ENCODE results near the gene ZSCAN16.
"Not testable (repeated sequence)": the region's sequence is repeated elsewhere in the genome, so short reads cannot be mapped to it uniquely, and the experiment has no call there.

The ZSCAN16 gene

DNA sequence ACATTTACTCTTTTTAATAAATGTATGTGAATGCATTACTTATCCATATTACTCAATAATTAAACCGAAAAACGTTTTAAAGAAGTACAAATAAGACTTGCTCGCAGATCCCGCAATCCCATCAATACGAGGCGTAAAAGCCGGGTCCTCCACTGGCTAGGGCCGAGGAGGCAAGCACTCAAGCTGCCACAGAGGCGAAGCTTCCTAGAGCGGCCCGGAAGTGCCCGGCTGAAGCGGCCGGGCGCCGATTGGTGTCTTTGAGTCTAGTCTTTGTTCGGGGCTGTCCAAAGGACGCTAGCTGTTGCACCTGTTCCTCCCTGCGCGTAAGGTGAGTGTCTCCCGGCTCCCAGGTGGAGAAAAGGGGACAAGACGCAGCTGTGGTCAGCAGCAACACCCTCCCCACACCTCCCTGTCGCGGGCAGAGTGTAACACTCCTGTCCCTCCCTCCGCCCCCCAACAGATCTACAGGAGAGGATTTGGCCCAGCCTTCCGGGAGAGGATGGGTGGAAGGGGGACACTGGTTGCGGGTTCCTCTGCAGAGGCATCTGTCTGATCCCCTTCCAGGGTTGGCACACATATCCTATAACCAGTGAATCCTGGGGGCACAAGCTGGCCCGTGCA lies at the start of gene ZSCAN16:
Gene ZSCAN16, plus strand, starts transcription at position 260 of the 621 bp plus-strand sequence. CDS start 835 bp downstream, outside the sequence.
- peak; percentile 89 for DNase-seq

DNA sequence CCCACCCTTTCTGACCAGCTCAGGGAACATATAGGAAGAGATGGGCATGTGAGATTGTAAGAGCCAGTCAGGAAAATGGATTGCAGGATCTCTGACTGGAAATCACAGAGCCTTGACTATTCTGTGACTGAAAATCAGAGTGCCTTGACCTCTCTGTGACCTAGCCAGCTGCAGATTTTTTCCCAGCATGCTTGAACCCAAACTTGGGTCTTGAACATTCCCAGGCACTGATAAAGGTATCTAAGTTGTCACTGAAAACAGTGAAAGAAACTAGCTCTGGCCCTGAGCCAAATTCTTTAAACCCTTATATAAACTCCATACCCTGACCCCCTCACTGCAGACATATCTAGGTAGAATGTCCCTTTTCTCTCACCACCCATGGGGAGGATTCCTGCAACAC lies 46.4 kb upstream of the ZSCAN16 start:
- no peak for DNase-seq

DNA sequence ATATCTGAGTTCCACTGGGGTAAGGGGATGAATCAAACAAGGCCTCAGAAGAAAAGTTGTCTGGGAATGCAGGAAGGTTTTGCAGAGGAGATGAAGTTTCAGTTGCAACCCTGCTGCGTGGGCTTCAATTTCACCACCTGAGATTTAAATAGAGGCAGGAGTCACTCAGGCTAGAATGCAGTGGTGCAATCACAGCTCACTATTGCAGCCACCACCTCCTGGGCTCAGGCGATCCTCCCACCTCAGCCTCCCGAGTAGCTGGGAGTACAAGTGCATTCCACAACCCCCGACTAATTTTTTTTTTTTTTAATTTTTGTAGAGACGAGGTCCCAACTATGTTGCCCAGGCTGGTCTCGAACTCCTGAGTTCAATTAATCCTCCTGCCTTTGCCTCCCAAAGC lies 45.6 kb upstream of the ZSCAN16 start:
- no peak for DNase-seq

DNA sequence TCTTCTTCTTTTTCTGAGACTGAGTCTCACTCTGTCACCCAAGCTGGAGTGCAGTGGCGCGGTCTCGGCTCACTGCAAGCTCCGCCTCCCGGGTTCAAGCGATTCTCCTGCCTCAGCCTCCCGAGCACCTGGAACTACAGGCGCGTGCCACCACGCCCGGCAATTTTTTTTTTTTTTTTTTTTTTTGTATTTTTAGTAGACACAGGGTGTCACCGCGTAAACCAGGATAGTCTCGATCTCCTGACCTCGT lies 44.1 kb upstream of the ZSCAN16 start, which contains the start of gene ZNF165:
Gene ZNF165, plus strand, starts transcription at position 188 of the 250 bp plus-strand sequence. CDS start 4,913 bp downstream, outside the sequence.
- not testable (repeated sequence) for DNase-seq

DNA sequence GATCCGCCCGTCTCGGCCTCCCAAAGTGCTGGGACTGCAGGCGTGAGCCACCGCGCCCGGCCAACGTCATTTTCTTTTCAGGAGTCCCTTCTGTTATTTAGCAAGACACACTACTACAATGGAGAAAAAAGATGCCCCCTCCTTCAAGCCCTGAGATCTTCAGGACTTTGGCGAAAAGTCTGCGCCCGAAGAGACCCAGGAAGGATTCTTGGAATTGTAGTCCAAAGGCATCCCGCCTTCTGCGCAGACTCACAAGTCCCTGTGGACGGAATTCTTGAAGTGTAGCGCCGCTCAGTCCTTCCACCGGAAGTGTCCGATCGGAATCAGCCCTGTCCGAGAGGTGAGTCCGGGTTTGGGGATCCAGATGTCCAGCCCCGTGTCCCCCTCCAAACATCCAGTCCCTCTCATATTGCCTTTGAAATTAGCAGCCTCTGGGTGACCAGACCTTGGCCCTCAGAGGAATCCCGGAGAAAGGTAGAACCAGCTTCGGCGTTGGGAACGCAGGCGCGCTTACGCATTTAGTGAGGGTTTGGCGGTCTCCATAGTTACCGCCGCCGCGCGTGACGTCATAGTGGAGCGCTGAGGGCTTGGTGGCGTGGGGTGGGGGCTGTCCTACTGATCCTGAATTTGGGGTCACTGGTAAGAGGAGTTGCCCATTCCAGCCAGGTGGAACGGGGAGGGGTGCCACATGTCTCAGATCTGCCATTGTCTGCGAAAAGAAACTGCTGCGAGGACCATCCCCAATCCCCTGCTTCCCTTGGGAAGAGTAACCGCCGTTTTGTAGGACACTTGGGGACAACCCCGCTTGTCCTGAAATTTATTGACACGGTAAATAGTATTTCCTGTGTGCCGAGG lies 43.6 kb upstream of the ZSCAN16 start:
- DNase-seq = peak; percentile 73

DNA sequence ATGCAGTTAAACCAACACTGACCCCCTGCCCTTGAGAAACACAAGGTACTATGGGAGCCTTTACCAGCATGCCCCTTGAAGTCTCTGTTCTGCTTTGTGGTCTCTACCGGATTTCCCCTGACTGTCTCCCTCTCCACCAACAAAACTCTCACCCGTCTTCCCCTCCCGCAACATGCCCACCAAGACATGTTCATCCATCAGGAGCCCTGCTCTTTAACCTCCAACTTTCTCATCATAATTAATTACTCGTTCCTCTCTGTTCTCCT lies 43.0 kb upstream of the ZSCAN16 start:
- DNase-seq = no peak

DNA sequence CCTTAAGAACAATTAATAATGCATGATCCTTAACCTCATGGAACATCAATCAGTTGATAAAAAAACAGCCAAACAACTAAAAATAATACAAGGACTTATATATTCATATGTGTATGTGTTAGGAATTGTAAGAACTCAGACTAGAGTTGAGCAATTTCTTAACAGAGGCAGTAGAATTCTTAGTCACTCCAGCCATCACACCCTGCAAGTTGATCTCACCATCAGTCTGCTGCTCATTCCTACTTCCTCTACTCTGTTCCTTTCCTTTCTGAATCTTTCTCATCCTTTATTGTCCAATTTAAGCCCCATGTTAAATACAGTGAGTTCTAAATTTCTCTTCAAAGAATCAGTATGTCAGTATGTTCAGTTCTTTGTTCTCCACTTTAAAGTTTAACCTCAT lies 41.5 kb upstream of the ZSCAN16 start:
- no peak for DNase-seq

DNA sequence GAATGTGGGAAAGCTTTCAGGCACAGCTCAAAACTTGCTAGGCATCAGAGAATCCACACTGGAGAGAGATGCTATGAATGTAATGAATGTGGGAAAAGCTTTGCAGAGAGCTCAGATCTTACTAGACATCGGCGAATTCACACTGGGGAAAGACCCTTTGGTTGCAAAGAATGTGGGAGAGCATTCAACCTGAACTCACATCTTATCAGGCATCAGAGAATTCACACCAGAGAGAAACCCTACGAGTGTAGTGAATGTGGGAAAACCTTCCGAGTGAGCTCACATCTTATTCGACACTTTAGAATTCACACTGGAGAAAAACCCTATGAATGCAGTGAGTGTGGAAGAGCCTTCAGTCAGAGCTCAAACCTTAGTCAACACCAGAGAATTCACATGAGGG lies 35.4 kb upstream of the ZSCAN16 start:
- DNase-seq = no peak

DNA sequence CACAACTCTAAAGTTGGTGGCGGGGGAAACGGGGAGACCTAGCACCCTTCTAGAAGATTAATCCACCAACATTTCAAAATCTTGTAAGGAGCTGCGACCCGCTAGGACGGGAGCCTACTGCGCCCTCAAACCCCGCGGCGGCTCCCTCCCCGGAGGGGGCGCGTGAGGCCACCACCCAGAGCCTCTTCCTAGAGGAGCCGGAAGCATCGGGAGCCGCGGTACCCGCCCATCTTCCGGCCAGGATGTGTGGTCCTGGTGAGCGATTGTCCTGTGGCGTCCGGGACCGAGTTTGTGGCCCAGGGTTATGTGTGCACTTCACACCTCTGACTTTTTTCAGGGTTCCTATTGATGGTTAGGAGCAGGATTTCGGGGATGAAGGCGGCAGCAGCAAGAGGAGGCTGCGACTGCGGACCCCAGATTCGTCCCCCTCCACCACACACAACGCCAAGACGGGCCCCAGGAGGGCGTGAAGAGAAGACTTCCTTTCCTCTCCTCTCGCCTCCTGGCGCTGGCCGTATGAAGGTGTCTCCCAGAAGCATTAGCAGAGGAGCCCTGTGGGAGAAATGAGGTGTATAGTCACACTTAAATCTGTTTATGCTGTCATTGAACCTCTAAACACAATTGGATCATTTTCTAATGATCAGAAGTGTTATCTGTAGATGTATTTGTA lies 33.4 kb upstream of the ZSCAN16 start:
- DNase-seq = no peak

DNA sequence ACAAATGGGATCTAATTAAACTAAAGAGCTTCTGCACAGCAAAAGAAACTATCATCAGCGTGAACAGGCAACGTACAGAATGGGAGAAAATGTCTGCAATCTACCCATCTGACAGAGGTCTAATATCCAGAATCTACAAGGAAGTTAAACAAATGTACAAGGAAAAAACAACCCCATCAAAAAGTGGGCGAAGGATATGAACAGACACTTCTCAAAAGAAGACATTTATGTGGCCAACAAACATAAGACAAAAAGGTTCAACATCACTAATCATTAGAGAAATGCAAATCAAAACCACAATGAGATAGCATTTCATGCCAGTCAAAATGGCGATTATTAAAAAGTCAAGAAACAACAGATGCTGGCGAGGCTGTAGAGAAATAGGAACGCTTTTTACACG lies 22.2 kb upstream of the ZSCAN16 start:
- not testable (repeated sequence) for DNase-seq

DNA sequence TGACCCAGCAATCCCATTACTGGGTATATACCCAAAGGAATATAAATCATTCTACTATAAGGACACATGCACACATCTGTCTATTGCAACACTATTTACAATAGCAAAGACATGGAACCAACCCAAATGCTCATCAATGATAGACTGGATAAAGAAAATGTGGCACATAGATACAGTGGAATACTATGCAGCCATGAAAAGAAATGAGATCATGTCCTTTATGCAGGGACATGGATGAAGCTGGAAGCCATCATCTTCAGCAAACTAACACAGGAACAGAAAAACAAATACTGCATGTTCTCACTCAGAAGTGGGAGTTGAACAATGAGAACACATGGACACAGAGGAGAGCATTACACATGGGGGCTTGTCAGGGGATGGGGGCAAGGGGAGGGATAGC lies 21.7 kb upstream of the ZSCAN16 start:
- DNase-seq = not testable (repeated sequence)

DNA sequence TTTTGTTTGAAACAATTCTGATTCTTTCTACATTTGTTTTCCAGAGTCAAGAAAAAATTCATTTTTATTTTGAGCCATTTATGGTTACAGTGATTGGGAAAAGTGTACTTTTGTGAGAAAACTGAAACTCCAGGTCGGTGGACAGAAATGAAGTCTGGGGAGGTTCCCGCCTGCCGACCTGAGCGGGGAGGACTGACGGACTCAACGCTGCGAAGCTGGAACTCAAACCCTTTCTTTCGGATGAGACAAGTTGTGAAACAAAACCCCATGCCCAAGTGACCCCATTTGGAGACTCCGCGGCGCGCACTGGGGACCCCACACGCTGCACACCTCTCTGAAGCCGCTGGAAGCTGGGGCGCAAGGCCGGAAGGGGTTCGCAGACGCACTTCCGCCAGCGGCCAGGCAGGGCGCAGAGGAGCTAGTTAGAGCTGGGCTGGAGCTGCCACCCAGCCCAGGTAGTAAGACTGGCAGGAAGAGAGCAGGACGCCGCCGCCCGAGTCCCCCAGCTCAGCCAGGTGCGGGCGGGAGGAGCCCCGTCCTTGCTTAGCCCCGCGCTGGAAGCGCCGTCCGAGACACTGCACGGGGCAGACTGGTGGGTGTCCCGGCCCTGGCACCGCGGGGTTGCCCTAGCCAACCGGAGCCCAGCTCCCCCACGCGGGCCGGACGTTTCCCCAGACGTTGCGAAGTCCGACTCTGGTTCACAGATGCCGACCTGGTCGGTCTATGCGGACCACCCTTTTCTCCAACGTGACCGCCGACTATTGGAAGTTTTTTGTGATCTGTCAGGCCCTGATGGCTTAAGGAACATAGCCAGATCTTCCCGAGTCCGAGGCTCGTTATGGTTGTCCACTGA lies 19.8 kb upstream of the ZSCAN16 start:
- DNase-seq = peak; percentile 17

DNA sequence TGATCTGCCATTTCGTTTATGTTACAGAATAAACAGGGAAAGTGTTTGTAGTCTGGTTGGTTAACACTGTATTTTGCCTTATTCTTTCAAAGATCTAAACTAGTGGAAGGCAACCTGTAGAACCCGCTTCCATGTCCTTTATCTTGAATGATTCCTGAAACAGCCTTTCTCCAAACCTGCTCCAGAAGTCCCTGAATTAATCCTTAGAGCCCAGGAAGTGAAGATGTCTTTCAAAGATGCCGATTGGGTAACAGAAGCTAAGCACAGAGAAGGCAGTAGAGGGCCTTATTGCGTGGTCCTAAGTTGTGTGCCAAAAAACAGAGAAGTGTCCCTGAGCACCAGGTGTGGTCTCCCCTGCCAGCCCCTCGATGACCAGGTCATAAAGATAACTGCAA lies 19.2 kb upstream of the ZSCAN16 start:
- no peak for DNase-seq

DNA sequence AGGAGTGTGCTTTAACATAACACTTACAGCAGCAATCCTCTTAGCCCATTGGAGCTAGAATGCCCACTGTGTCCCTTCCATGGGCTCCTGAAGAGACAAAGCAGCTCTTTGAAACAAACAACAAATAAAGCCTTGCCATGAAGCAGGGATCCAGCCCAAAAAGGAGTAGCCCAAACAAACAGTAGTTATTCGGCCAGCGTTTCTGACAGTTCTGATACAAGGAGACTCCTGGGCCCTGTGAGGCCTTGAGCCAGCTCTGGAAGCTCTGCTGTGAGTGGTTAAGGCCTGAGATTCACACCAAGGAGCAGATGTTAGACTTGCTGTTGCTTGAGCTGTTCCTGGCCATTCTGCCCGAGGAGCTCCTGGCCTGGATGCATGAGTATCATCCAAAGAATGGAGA lies 16.9 kb upstream of the ZSCAN16 start:
- DNase-seq = no peak

DNA sequence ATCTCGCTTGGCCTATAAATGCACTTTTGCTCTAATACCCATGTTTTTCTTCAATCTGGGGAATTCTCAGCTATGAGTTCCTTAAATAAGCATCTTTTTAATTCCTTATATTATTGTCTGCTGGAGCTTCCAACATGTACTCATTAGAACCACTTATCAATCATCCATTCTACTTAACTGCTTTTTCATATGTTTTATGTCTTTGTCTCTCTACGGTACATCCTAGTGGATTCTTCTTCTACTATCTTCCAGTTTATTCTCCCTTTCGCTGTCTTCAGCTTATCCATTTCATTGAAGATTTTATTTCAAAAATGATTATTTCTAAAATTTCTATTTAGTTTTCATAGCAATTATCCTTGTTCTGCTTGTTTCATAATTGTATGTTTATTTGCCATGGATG lies 12.4 kb upstream of the ZSCAN16 start:
- DNase-seq = no peak

DNA sequence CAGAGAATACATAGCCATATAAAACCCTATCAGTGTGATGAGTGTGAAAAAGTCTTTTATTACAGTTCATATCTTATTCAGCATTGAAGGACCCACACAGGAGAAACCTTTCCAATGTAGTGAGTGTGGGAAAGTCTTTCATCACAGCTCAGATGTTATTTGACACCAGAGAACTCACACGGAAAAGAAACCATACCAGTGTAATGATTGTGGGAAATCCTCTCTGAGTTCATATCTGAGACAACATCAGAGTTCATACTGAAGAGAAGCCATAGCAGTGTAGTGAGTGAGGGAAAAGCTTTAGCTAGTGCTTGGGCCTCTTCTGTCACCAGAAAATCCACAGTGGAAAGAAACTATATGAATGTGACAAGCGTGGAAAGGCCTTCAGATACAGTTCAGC lies 8.6 kb upstream of the ZSCAN16 start:
- DNase-seq = no peak

DNA sequence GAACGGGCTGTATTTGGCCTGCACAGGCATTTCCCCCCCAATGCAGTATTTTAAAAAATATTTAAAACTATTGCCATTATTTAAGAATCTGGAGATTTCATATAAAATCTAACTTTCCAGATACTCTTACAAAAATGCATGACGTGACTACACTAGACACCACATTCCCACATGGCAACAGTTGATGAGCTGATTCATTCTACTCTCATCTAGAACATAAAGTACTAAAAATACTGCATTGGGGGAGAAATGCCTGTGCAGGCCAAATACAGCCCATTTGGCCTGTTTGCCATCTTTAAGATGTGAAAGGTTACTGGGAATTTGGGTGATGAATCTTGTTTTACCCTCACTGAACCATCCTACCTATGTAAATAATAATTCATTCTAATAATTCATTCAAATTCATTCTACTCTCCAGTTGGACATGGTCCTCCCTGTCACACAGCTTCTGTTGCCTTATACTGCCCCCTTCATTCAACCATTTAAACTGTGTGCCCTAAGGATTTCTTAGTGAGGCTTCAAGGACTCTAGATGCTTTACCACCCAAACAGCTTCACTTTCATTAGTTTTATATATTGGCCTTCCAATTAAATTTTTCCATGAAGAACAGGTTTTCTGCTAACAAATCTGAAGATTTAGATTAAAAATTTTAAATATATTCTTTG lies 6.9 kb upstream of the ZSCAN16 start:
- DNase-seq = no peak

DNA sequence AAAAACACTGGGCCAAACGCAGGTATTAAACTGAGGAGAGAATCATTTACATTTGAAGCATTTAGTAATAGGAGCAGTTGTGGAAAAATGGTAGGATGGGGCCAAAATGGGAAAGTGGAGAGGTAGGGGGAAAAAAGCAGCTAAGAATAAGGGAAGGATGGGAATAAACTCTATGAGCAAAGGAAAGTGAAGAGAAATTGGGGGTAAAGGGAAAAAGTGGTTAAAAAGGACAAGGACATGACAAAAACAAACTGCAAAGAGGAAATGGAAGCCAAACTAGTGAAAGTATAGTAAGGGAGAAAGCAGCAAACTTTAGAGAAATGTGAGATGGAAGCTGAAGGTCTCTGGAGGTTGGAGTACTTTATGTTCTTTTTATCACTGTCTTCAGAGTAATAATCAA lies 6.2 kb upstream of the ZSCAN16 start:
- DNase-seq = no peak

DNA sequence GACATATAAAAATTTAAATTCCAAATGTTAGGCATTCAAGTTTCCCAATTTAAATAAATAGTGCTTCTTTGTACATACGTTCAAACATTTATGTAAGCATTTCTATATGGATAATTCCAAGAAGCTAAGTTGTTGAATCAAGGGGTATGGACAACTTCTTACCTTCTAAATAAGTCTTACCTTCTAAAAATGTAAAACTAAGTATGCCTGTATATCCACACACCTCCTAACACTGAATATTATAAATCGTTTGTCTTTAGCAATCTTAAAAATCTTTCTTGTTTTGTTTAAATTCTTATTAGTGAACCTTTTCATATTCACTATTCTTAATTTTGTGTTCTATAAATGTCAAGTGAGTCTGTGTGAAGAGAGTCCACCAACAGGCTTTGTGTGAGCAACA lies 2.5 kb upstream of the ZSCAN16 start:
- DNase-seq = no peak

DNA sequence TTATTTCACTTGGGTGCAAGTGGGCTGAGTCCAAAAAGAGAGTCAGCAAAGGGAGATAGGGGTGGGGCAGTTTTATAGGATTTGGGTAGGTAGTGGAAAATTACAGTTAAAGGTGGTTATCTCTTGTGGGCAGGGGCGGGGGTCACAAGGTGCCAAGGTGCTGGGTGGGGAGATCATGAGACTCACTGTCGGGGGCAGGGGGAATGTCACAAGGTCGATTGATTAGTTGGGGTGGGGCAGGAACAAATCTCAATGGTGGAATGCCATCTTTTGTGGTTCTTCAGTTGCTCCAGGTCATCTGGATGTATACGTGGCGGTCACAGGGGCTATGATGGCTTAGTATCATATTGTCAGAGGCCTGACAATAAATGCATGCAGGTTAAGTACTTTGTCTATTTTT lies 2.1 kb upstream of the ZSCAN16 start:
- DNase-seq = not testable (repeated sequence)

DNA sequence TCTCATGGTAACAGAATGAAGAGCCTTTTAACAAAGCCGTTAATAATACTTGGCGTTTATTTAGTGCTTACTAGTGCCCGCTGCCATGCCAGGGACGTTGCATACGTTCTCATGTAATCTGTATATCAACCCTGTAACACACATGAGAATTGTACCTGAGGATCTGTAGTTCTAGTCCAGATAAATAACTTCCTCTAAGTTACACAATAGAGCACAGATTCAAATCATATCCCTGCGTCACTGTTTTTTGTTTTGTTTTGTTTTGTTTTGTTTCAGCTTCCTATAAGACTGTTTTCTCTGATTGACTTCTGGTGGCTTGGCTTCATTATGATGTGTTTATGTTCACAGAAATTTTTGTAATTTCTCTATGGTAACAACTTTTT lies 553 bp downstream of the ZSCAN16 start:
- no peak for DNase-seq

DNA sequence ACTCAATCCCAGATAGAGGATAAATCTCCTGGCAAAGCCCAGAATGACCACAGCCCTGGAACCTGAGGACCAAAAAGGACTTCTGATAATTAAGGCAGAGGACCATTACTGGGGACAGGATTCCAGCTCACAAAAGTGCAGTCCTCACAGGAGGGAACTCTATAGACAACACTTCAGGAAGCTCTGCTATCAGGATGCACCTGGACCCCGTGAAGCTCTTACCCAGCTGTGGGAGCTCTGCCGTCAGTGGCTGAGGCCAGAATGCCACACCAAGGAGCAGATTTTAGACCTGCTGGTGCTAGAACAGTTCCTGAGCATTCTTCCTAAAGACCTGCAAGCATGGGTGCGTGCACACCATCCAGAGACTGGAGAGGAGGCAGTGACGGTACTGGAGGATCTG lies 992 bp downstream of the ZSCAN16 start:
- DNase-seq = no peak

DNA sequence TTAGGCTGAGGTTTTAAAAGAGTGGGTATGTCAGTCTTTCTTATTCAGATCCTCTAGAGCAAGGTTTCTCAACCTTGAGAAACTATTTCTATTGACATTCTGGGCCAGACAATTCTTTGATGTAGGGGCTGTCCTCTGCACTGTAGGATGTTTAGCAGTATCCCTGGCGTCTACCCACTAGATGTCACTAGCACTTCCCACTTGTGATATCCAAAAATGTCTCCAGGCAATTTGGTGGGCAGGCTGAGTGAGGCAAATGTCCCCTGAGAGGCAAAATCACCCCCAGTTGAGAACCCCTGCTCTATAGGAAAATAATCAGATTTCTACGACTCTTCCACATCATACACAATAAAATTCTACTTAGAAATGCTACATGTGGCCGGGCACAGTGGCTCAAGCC lies 9.6 kb downstream of the ZSCAN16 start:
- DNase-seq = no peak
